GM18858 (cell line): ENCODE data around the gene ATG101.

Experiments used
- ATAC-seq: cut with Tn5 transposase; IDR thresholded peaks from one replicate; pipeline ENCODE4 v1.9.1; 2021; ENCODE audit not compliant: unreplicated experiment

Gene ATG101

GRCh38 chr12:52041695-52042123, 28.1 kb upstream of the ATG101 start:
- no peak for ATAC-seq

- ATAC-seq, result no peak
Observed at GRCh38 chr12:52042706-52043385, 26.9 kb upstream of the ATG101 start.

GRCh38 chr12:52043386-52044212, 26.2 kb upstream of the ATG101 start:
- no peak for ATAC-seq

- ATAC-seq, result no peak
Observed at GRCh38 chr12:52044292-52044983, 25.3 kb upstream of the ATG101 start.

- ATAC-seq, result no peak
Observed at GRCh38 chr12:52045794-52046199, 24.0 kb upstream of the ATG101 start.

GRCh38 chr12:52046859-52047258, 22.9 kb upstream of the ATG101 start:
- no peak for ATAC-seq

- ATAC-seq, result no peak
Observed at GRCh38 chr12:52049286-52049685, 20.5 kb upstream of the ATG101 start.

GRCh38 chr12:52049688-52050087, 20.1 kb upstream of the ATG101 start:
- no peak for ATAC-seq

- no peak for ATAC-seq
Observed at GRCh38 chr12:52050116-52050757, 19.5 kb upstream of the ATG101 start.

GRCh38 chr12:52050758-52051541, 18.8 kb upstream of the ATG101 start, which contains the start of gene NR4A1:
NR4A1 (plus strand) TSS chr12:52051442; CDS start chr12:52054329, 2,887 bp downstream.
- ATAC-seq, result peak; percentile 56

GRCh38 chr12:52052468-52053186, 17.2 kb upstream of the ATG101 start:
- no peak for ATAC-seq

GRCh38 chr12:52053536-52054209, 16.1 kb upstream of the ATG101 start:
- ATAC-seq, result no peak

- ATAC-seq, result no peak
Observed at GRCh38 chr12:52054231-52054832, 15.4 kb upstream of the ATG101 start.

- no peak for ATAC-seq
Observed at GRCh38 chr12:52054833-52055730, 14.7 kb upstream of the ATG101 start.

- no peak for ATAC-seq
Observed at GRCh38 chr12:52055731-52056711, 13.8 kb upstream of the ATG101 start.

- no peak for ATAC-seq
Observed at GRCh38 chr12:52056801-52057637, 12.8 kb upstream of the ATG101 start.
